Suprapubic skin (tissue), 4 donors: ENCODE results near the gene STXBP2.

ENCODE experiments used
- POLR2A ChIP-seq, 2 donors: fragments of 450-650 bp; IDR thresholded peaks; one replicate each; pipeline ENCODE4 v1.6.1; 2017; ENCODE audit warnings: antibody characterized with exemption in 2 of 2, mild to moderate bottlenecking in 2 of 2, moderate library complexity in 2 of 2
- POLR2AphosphoS5 ChIP-seq, 3 donors: sonication (generic); formaldehyde crosslinking; IDR thresholded peaks; one replicate each; pipeline ENCODE4 v1.6.1; 2017; ENCODE audit warnings: antibody characterized with exemption in 3 of 3
- TF ChIP-seq, protein P1 (sequence below), 2 donors: fragments of 200-600 bp in 1 of 2; fragments of 450-650 bp in 1 of 2; sonication (generic) in 1 of 2; IDR thresholded peaks; one replicate each; pipeline ENCODE4 v1.5.1; 2016 to 2019; ENCODE audit warnings: antibody characterized with exemption in 2 of 2, mild to moderate bottlenecking in 1 of 2, moderate library complexity in 1 of 2

DNA sequence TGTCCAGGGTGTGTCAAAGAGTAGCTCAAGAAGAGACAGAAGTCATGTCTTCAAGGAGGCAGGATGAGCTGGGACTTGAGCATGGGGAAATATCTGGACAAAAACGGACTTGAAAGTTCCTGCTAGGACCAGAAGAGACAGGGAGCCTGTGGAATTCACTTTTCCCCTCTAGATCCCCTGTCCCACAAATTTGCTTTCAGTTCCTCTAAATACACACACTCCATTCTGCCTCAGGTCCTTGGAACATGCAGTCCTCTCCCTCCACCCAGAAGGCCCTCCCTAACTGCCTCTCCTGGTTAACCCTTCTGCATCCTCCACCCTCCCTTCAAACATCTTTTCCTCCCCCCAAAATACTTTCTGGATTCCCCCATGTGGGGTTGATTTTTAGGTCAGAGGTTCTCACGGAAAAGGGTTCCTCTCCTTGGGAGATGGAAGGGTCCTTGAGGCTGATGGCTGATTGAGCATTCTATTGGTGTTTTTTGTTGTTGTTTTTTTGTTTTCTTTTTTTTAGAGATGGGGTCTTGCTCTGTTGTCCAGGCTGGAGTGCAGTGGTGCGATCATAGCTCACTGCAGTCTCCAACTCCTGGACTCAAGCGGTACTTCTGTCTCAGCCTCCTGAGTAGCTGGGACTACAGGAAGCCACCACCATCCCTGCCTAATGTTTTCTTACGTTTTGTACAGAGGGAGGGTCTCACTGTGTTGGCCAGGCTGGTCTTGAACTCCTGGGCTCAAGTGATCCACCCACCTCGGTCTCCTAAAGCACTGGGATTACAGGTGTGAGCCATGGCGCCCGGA is 25.0 kb downstream of the STXBP2 start:
- TF ChIP-seq, protein P1, sequence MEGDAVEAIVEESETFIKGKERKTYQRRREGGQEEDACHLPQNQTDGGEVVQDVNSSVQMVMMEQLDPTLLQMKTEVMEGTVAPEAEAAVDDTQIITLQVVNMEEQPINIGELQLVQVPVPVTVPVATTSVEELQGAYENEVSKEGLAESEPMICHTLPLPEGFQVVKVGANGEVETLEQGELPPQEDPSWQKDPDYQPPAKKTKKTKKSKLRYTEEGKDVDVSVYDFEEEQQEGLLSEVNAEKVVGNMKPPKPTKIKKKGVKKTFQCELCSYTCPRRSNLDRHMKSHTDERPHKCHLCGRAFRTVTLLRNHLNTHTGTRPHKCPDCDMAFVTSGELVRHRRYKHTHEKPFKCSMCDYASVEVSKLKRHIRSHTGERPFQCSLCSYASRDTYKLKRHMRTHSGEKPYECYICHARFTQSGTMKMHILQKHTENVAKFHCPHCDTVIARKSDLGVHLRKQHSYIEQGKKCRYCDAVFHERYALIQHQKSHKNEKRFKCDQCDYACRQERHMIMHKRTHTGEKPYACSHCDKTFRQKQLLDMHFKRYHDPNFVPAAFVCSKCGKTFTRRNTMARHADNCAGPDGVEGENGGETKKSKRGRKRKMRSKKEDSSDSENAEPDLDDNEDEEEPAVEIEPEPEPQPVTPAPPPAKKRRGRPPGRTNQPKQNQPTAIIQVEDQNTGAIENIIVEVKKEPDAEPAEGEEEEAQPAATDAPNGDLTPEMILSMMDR (IDR thresholded peaks at IDR 0.05), result no peak
- TF ChIP-seq POLR2A (IDR thresholded peaks at IDR 0.05), result no peak
- TF ChIP-seq POLR2AphosphoS5 (IDR thresholded peaks at IDR 0.05), result no peak
